ENCODE results near the gene LTV1. TPM values are rescaled to one million over a fixed set of nuclear protein-coding genes. Genes with fewer than 3 reads are reported as not detected.
A peak's percentile ranks its signal among the peaks of the same experiment; 100 is the strongest.
"Not testable (repeated sequence)": the region's sequence is repeated elsewhere in the genome, so short reads cannot be mapped to it uniquely, and the experiment has no call there.

The LTV1 gene, protein sequence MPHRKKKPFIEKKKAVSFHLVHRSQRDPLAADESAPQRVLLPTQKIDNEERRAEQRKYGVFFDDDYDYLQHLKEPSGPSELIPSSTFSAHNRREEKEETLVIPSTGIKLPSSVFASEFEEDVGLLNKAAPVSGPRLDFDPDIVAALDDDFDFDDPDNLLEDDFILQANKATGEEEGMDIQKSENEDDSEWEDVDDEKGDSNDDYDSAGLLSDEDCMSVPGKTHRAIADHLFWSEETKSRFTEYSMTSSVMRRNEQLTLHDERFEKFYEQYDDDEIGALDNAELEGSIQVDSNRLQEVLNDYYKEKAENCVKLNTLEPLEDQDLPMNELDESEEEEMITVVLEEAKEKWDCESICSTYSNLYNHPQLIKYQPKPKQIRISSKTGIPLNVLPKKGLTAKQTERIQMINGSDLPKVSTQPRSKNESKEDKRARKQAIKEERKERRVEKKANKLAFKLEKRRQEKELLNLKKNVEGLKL
- 10.6 TPM for total RNA-seq

GRCh38 chr6:143842902-143843676, at the start of gene LTV1:
Gene LTV1, plus strand, starts transcription at chr6:143843338. Its CDS starts 140 bp downstream, at chr6:143843478.
- peak; percentile 69 for FAIRE-seq
- peak; percentile 79 to 96 for DNase-seq (ENCODE audit: low spot score in 2 of 2)

GRCh38 chr6:143796551-143796950, 46.6 kb upstream of the LTV1 start:
- not testable (repeated sequence) for FAIRE-seq; DNase-seq (ENCODE audit: low spot score in 2 of 2)

DNA sequence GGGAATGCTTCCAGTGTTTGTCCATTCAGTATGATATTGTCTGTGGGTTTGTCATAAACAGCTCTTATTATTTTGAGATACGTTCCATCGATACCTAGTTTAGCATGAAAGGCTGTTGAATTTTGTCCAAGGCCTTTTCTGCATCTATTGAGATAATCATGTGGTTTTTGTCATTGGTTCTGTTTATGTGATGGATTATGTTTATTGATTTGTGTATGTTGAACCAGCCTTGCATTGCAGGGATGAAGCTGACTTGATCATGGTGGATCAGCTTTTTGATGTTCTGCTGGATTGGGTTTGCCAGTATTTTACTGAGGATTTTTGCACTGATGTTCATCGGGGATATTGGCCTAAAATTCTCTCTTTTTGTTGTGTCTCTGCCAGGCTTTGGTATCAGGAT, 44.7 kb upstream of the LTV1 start:
- not testable (repeated sequence) for DNase-seq (ENCODE audit: low spot score in 2 of 2); FAIRE-seq

GRCh38 chr6:143802833-143803565, 40.1 kb upstream of the LTV1 start:
- DNase-seq (ENCODE audit: low spot score in 2 of 2) (no peak), FAIRE-seq (no peak)

DNA sequence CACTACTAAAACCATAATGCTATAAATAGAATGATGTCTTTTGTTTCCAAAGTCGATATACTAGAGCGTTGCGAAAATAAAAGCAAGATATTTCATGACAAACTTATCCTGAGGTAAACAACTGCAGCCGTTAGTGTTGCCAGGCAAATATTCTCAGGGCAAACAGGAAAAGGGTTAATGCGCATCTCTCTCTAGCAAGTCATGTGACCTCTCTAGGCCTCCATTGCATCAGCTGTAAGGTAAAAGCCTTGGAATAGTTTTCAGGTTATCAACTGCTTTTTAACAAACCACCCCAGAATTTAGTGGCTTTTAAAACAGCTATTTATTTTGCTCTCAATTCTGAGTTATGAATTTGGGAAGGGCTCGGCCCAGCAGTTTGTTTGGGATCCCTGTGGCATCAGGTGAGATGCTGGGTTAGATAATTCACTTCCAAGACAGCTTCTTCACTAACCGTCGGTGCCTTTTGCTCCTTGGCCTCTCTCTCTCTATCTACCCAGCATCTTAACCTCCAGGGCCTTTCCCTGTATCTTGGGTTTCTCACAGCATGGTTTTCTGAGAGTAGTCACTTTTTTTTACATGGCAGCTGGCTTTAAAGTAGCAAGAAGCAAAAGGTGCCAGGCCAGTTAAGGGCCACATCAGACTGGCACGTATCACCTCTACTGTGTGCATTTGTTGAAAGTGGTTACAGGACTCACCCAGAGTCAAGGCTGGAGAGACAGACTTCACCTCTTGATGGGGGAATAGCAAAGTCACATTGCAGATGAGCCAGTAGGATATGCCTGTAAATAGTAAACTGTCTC, 39.2 kb upstream of the LTV1 start:
- FAIRE-seq, result no peak
- no peak for DNase-seq (ENCODE audit: low spot score in 2 of 2)

DNA sequence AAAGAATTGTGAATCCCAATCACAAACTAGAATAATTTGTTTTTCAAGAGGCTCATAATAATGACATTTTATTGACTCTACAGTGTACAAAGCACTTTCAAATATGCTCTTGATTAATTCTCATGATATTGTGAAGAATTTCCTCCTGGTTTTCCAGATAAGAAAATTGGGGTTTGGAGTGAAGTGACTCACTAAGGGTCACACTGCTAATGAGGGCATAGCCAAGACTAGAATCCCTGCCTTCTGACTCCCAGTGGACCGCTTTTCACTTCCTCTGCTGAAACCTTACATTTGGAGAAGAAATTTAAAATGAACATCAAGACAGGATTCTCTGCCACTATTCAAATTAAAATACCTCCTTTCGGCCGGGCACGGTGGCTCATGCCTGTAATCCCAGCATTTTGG, 38.3 kb upstream of the LTV1 start:
- no peak for DNase-seq (ENCODE audit: low spot score in 2 of 2)
- no peak for FAIRE-seq

DNA sequence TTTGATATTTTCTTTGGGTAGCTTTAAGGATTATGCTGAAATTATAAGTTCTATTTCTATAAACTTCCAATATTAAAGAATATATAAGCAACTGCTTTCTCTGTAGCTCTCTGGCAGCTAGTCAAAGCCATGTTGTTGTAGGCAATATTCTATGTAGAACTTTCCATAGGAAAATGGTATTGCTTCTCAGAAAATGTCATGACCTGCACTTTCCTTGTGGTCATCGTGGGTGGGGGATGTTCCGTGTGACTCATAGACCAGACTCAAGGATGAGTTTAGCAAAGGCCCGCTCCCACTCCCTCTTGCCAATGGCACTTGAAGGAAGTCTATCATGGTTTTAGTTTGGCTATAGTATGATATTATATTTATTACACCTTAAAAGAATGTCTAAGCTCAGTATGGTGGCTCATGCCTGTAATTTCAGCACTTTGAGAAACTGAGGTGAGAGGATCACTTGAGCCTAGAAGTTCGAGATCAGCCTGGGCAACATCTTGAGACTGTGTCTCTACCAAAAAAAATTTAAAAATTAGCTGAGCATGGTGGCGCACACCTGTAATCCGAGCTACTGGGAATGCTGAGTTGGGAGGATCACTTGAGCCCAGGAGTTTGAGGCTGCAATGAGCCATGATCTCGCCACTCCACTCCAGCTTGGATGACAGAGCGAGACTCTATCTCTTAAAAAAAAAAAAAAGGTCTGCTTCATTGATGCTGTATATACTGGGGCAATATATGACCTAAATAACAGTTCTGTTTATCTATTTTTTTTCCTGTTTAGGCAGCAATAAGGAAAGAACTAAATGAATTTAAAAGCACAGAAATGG, 36.6 kb upstream of the LTV1 start:
- no peak for DNase-seq (ENCODE audit: low spot score in 2 of 2)
- FAIRE-seq, result no peak

DNA sequence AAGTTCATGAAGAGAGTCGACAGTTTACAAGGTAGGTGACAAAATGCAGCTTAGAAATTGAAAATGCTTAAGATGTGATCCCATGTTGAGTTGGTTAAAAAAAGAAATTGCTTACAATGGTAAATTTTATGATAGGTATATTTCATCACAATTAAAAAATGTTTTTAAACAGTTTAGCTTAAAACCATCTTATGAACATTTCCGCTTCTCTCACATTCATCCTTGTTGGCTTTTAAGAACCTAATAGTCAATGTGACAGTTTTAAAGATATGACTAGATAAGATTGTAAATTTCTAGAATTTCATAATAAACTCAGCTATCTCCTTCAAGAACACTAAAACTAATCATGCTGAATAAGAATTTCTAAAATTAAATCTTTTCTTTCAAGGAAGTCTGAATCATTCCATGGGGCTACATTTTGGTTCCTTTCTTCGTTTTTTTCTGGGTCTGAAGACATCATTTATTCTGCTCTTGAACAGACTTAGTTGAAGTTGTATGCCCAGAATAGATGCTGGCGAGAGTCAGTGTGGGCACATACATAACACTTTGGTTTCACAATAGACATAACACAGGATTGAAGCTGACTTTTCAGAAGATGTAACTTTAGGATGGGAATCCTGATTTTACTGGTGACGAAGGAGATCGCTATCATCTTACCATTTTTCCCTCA, 35.9 kb upstream of the LTV1 start:
- FAIRE-seq (no peak), DNase-seq (ENCODE audit: low spot score in 2 of 2) (peak in 1 of 2 donors; percentile 7)

DNA sequence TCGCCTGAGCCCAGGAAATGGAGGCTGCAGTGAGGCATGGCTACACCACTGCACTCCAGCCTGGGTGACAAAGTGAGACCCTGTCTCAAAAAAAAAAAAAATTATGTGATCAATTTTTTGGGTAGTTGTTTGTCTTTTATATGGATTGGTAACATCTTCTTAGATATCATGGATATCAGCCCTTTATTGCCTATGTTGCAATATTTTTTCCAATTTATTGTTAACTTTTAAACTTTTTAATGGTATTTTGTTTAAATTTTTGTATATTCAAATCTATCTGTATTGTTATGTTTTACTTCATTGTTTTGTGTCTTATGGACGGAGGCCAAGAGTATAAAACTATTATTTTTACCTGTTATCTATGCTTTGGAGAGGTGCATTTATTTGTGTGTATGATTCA, 32.4 kb upstream of the LTV1 start:
- DNase-seq (ENCODE audit: low spot score in 2 of 2) (no peak), FAIRE-seq (no peak)

DNA sequence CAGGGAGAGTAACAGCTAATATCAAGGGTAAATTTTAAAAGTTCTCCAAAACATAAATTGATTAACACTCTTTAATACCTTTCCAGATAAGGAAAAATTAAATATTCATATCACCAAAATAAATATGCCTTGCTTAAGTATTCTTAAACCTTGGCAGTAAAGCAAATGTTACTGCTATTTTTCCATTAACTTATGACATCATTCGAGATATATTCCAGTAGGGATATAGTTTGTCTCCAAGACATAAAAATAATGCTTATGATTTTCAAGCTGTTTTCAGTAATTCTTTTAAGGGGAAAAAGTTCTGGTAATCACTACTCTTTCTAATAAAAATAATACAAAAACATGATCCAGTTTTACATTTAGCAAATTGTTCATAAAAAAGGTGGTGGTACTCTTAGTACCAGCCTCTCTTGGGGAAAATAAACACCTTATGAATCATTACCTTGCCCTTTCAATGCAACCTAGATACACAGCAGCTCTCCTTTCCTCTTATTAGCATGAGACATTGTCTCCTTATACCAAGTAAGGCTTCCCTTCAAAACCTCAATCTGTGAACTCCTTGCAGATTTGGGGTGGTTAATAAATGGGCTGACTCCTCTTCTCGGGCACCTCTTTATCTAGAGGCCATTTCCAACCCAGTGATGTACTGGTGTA, 31.5 kb upstream of the LTV1 start:
- FAIRE-seq (no peak), DNase-seq (ENCODE audit: low spot score in 2 of 2) (no peak)

DNA sequence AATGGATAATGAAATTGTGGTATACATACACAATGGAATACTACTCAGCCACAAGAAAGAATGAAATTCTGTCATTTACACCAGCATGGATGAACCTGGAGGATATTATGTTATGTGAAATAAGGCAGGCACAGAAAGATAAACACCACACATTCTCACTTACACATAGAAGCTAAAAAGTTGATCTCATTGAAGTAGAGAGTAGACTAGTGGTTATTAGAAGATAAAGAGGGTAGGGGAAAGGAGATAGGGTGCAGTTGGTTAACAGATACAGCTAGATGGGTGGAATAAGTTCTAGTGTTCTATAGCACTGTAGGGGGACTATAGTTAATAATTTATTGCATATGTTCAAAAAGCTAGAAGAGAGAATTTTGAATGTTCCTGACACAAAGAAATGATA, 25.5 kb upstream of the LTV1 start:
- DNase-seq (ENCODE audit: low spot score in 2 of 2) (no peak), FAIRE-seq (no peak)

DNA sequence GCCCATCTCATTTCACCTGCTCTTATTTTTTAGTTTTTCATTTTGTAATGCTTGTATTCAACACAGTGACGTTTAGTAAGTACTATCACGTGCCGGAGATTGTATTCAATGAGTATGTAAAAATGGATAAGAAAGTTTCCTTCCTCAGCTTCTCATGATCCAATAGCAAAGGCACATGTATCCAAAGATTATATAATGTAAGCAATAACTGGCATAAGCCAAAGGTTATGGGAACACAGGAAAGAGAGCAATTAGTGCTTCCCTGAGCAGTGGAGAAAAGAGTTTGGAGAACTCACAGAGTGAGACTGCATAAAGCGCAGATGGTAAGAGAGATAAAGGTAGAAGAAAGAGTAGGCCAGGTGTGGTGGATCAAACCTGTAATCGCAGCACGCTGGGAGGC, 21.8 kb upstream of the LTV1 start:
- no peak for FAIRE-seq
- DNase-seq (ENCODE audit: low spot score in 2 of 2), result no peak

DNA sequence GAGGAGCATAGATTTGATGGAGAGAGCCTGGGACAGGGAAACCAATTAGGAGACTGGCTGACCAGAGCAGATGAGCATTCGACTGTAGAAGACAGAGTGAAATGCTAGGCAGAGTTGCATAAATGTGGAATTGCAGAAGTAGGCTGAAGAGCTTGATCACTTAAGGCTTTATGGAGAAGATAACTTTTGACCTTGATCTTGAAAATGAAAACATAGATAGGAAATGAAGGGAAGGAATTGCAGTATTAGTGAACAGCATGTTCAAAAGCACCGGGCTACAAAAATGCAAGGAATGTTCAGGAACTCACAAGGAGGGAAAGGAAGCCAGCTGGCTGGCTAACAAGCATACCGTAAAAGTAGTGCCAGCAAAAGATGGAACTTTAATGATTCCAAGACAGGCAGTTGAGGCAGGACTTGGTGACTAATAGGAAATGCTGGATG, 20.5 kb upstream of the LTV1 start:
- FAIRE-seq (no peak), DNase-seq (ENCODE audit: low spot score in 2 of 2) (no peak)

GRCh38 chr6:143823548-143823947, 19.6 kb upstream of the LTV1 start:
- FAIRE-seq, result no peak
- DNase-seq (ENCODE audit: low spot score in 2 of 2), result no peak

- DNase-seq (ENCODE audit: low spot score in 2 of 2) (no peak), FAIRE-seq (no peak)
Measured at GRCh38 chr6:143828572-143828971, 14.6 kb upstream of the LTV1 start.

- FAIRE-seq (no peak), DNase-seq (ENCODE audit: low spot score in 2 of 2) (no peak)
Measured at GRCh38 chr6:143836150-143836549, 7.0 kb upstream of the LTV1 start.

DNA sequence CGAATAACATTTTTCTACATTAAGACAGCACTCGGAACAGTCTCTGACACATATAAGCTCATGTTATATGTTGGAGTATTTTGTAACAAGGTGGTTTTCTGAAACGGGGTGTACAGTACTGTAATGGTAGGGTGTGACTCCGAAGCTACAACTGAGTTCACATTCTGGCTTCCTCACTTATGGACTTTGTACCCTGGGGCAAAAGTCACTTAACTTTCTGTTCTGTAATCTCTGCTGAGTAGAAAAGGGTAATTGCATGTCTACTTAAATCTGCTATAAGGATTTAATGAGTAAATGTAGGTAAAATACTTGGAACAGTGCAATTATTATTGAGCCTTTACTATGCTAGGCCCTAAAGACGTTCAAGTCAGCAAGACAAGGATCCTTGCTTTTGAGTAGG, 4.7 kb upstream of the LTV1 start:
- FAIRE-seq (no peak), DNase-seq (ENCODE audit: low spot score in 2 of 2) (no peak)

DNA sequence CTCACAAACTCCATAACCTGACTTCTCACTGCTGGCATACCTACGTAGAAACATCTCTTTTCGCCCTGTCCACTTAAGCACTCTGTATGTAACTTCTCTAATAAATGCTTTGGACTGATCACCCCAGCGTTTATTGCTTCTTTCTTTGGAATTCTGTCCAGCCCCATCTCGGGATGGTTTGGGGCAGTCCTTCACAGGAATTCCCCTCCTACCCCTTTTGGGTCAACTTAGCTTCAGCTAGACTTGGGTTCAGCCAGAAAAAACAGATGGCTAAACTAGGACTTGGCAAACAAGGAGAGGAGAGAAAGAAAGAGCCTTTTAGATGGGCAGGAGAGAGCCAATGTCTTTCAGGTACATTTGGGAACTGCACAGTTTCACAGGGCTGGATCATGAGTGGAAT, 3.9 kb upstream of the LTV1 start:
- no peak for FAIRE-seq

More for the DNA sequence above, 3.9 kb upstream of the LTV1 start:
- no peak for DNase-seq (ENCODE audit: low spot score in 2 of 2)

Measured in frontal cortex (tissue), 4 donors.